Keratinocyte (primary cell): Measurements from ENCODE around the gene FAAP20.

Experiments
- EZH2 ChIP-seq: IDR thresholded peaks from one replicate; pipeline ENCODE4 v1.6.1; 2012; ENCODE audit warnings: inconsistent platforms, mild to moderate bottlenecking, low read length, moderate library complexity
- TF ChIP-seq, protein P1 (sequence below), 3 experiments: IDR thresholded peaks in 1 of 3; conservative IDR thresholded peaks in 1 of 3; optimal IDR thresholded peaks in 1 of 3; 2 replicates in 2 of 3; 3 replicates in 1 of 3; pipeline versions ENCODE3 to v1.5.1; 2011; ENCODE audit warnings: low read length in 3 of 3, mild to moderate bottlenecking in 3 of 3, moderate library complexity in 2 of 3, control low read depth in 1 of 3, inconsistent platforms in 1 of 3; ENCODE audit not compliant: insufficient read depth in 2 of 3; ENCODE audit errors: extremely low read depth in 1 of 3

DNA sequence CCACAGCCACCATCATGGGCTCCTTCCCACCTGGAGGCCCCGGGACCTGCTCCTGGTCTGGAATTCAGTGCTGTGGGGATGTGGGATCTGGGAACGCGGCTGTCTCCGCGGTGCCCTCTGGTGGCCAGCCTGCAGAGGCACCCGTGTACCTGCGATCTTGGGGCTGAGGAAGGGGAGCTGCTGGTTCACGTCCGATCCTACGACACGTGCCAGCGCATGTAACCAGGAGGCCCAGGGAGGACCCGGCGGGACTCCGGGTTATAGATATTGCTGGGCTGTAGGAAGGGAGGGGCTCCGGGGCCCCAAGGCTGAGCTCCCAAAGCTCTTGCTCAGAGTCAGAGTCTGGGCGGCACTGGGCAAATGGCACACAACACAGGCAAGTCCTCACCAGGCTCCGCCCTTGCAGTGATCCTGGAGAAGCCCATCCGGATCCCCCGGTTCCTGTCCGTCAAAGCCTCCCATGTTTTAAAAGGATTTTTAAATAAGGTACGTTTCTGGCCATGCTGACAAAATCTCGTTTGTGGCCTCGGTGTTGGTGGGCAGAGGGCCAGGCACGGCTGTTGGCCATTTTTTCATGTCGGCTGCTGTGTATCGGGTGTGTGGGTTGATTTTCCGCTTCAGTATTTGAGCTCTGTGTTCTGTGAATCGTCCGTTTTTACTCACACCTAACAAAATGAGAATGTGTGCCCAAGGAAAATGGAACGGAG, 20.1 kb downstream of the FAAP20 start:
- TF ChIP-seq, protein P1, sequence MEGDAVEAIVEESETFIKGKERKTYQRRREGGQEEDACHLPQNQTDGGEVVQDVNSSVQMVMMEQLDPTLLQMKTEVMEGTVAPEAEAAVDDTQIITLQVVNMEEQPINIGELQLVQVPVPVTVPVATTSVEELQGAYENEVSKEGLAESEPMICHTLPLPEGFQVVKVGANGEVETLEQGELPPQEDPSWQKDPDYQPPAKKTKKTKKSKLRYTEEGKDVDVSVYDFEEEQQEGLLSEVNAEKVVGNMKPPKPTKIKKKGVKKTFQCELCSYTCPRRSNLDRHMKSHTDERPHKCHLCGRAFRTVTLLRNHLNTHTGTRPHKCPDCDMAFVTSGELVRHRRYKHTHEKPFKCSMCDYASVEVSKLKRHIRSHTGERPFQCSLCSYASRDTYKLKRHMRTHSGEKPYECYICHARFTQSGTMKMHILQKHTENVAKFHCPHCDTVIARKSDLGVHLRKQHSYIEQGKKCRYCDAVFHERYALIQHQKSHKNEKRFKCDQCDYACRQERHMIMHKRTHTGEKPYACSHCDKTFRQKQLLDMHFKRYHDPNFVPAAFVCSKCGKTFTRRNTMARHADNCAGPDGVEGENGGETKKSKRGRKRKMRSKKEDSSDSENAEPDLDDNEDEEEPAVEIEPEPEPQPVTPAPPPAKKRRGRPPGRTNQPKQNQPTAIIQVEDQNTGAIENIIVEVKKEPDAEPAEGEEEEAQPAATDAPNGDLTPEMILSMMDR (optimal IDR thresholded peaks at IDR 0.05 in 1 of 3, IDR thresholded peaks at IDR 0.05 in 1 of 3, conservative IDR thresholded peaks at IDR 0.05 in 1 of 3; ENCODE audit: extremely low read depth in 1 of 3, insufficient read depth in 2 of 3, low read length in 3 of 3), result peak; percentile 86 to 95 (median 94)
- TF ChIP-seq EZH2, result no peak
